Ectodermal cell (in vitro differentiated cells): ENCODE results near the gene MAP3K21.

Source experiments
- H3K27ac ChIP-seq: 2 replicates; pipeline ENCODE4 v1.7.0; 2013; ENCODE audit warnings: mild to moderate bottlenecking, low read depth, low read length; ENCODE audit not compliant: insufficient read depth, poor library complexity, severe bottlenecking
- H3K27me3 ChIP-seq: 2 replicates; pipeline ENCODE4 v1.7.0; 2013; ENCODE audit warnings: mild to moderate bottlenecking, low read length; ENCODE audit not compliant: insufficient read depth, control insufficient read depth, poor library complexity, severe bottlenecking
- H3K36me3 ChIP-seq: one replicate; pipeline ENCODE4 v1.7.0; 2013; ENCODE audit warnings: low read length; ENCODE audit not compliant: control insufficient read depth, insufficient read depth
- H3K4me1 ChIP-seq: one replicate; pipeline ENCODE4 v1.7.0; 2013; ENCODE audit warnings: low read length; ENCODE audit not compliant: control insufficient read depth, insufficient read depth
- H3K4me3 ChIP-seq: 2 replicates; pipeline ENCODE4 v1.7.0; 2013; ENCODE audit warnings: low read depth, low read length, control low read depth; ENCODE audit not compliant: insufficient read depth
- H3K9me3 ChIP-seq: 2 replicates; pipeline ENCODE4 v1.7.0; 2013; ENCODE audit warnings: mild to moderate bottlenecking, low read length, moderate library complexity; ENCODE audit not compliant: control insufficient read depth
- WGBS, 2 experiments: methylation state at CpG; one replicate each; pipeline ENCODE4 v1.1.7; 2013; ENCODE audit warnings: missing lambda C conversion rate in 2 of 2; 5-methylcytosine and 5-hydroxymethylcytosine counted together

MAP3K21 gene

DNA sequence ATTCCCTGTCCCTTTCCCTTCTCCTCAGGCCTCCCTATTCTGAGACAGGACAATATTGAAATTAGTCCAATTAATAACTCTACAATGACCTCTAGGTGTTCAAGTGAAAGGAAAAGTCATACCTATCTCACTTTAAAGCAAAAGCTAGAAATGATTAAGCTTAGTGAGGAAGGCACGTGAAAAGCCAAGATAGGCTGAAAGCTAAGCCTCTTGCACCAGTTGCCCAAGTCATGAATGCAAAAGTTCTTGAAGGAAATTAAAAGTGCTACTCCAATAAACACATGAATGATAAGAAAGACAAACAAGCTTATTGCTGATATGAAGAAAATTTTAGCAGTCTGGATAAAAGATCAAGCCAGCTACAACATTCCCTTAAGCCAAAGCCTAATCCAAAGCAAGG, 3.8 kb upstream of the MAP3K21 start:
- WGBS, 2 experiments: 100% methylated on average over 1 of the region's 1 CpG
- no peak overlapping the region for H3K27ac ChIP-seq
- H3K36me3 ChIP-seq: no peaks in the 10 kb centered on the region
- H3K9me3 ChIP-seq: no peaks in the 10 kb centered on the region
- H3K4me3 ChIP-seq: no peak overlapping the region
- H3K4me1 ChIP-seq: no peaks in the 10 kb centered on the region
- H3K27me3 ChIP-seq: peaks cover 26% of the 10 kb centered on the region

DNA sequence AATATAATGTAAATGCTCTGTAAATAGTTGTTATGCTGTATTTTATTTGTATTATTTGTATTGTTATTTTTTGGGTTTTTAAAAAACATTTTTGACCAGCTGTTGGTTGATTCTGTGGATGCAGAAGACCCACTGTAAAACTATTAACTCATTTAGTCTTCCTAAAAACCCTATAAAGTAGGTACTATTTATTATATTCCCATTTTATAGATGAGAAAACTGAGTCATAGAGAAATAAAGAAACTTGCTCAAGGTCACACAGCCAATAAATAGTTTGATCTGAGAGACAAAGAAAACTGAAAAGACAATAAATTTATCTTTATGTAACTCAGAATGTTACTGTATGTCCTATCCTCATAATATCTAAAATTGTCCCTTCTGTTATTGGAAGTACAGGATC, 1.2 kb upstream of the MAP3K21 start:
- Histone ChIP-seq H3K9me3 (no peaks in the 10 kb centered on the region), H3K36me3 (no peaks in the 10 kb centered on the region), H3K27ac (no peak overlapping the region), H3K4me1 (no peaks in the 10 kb centered on the region), H3K27me3 (peaks cover 45% of the 10 kb centered on the region), H3K4me3 (no peak overlapping the region)

DNA sequence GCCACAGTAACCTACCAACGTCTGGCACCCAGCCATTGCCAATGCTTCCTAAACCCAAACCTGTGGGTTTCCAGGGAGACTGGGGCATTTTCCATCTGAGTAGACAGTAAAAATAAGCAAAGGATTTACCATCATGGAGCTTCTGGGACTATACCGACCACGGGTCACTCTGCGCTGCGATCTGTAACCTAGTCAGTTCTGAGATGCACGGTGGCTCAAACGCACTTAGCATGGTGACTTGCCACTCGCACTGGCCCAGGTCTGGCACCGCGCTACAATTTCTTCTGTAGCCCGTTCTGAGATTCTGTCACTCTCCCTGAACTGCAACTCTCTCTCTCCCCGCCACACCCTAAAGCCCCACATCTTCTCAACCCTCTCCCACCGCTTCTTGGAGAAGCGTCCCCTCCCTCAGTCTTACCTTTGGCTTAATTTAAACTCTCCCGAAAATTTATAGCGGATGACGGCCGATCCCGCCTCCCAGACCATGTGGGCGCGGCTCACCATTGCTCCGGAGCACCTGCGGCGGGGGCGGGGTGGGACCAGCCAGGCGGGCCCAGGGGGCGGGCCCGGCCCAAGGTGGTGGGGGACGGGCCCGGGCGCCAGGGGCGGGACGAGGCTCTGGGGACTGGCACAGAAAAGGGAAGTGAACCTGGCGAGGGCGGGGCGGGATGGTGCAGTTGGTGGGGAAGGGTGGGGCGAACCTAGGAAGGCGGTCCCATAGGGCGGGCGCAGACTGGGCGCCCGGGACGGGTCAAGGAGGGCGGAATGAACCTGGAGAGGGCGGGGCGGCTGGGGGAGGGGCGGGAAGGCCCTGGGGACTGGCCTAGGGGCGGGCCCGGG, 493 bp upstream of the MAP3K21 start:
- Histone ChIP-seq H3K4me3 (peak overlapping the region; percentile 31), H3K4me1 (no peaks in the 10 kb centered on the region), H3K36me3 (no peaks in the 10 kb centered on the region), H3K9me3 (no peaks in the 10 kb centered on the region), H3K27me3 (peaks cover 45% of the 10 kb centered on the region), H3K27ac (no peak overlapping the region)
- WGBS, 2 experiments: 2% methylated on average over 40 to 45 of the region's 49 CpGs

DNA sequence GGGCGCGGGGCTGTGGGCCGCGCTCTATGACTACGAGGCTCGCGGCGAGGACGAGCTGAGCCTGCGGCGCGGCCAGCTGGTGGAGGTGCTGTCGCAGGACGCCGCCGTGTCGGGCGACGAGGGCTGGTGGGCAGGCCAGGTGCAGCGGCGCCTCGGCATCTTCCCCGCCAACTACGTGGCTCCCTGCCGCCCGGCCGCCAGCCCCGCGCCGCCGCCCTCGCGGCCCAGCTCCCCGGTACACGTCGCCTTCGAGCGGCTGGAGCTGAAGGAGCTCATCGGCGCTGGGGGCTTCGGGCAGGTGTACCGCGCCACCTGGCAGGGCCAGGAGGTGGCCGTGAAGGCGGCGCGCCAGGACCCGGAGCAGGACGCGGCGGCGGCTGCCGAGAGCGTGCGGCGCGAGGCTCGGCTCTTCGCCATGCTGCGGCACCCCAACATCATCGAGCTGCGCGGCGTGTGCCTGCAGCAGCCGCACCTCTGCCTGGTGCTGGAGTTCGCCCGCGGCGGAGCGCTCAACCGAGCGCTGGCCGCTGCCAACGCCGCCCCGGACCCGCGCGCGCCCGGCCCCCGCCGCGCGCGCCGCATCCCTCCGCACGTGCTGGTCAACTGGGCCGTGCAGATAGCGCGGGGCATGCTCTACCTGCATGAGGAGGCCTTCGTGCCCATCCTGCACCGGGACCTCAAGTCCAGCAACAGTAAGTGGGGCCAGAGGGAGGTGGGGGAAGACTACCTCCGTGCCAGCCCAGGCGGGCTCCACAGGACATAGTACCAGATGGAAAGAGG, 808 bp downstream of the MAP3K21 start:
- 1% methylated on average over 96 of the region's 96 CpGs for WGBS, 2 experiments
- Histone ChIP-seq H3K27me3 (peaks cover 45% of the 10 kb centered on the region), H3K36me3 (no peaks in the 10 kb centered on the region), H3K4me1 (no peaks in the 10 kb centered on the region), H3K9me3 (no peaks in the 10 kb centered on the region), H3K27ac (no peak overlapping the region), H3K4me3 (peak overlapping the region; percentile 51)

DNA sequence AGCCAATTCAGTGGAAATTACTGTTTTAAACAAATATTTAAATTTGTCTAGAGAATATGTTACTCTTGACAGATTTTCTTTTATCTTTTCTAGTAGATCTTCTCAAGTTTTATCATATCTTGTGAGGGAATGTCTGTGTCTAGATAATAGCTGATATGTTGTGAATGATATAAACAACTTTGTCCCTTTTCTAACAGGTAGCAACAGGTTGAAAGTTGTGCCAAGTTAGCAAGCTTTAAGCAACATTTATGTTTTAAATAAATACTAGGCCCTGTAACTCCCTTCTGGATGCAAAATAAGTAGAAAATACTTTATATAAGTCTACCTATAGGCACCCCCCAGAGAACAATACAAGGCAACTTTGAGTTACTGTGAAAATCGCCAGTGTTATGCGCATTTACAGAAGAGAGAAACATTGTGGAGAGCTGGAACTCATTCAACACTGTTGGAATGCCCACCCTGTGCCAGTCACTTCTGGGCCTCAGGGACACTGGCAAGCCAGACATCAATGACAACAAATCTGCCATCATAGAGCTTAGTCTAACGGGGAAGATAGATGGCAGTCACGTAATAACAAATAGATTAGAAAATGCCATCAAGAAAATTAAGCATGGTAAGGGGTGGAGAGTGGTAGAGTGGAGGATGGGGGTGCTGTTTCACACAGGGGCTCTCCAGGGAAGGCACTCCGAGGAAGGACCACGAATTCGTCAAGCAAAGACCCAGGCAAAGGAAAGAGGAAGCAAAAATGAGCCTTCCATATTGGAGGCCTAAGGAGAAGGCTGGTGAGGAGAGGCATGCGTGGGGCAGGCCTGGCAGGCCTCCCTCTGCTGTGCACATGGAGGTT, 4.4 kb downstream of the MAP3K21 start:
- Histone ChIP-seq H3K4me1 (no peaks in the 10 kb centered on the region), H3K27me3 (peaks cover 34% of the 10 kb centered on the region), H3K9me3 (no peaks in the 10 kb centered on the region), H3K36me3 (no peaks in the 10 kb centered on the region), H3K4me3 (no peak overlapping the region), H3K27ac (no peak overlapping the region)
- WGBS, 2 experiments: 87 to 93% methylated on average over 8 of the region's 8 CpGs

DNA sequence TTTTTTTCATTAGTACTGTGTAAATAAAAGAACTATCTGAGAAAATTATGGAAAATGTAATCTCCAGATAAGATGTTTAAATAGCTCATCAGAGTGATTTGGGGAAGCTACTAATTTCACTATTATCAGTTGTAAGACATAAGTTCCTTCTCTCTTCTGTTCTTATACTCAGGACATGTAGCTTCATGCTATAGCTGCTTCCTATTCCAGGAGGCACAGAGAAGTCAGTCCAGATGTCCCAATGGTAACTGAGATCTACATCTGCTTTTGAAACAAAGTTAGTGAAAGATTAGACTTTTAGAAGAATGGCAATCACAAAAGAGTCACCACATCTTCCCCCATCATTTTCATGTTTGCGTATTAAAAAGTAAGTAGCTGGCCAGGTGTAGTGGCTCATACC, 5.6 kb downstream of the MAP3K21 start:
- no peak overlapping the region for H3K4me3 ChIP-seq
- H3K27ac ChIP-seq: no peak overlapping the region
- WGBS, 2 experiments: 94 to 100% methylated on average over 1 of the region's 1 CpG
- peaks cover 25% of the 10 kb centered on the region for H3K27me3 ChIP-seq
- H3K4me1 ChIP-seq: no peaks in the 10 kb centered on the region
- no peaks in the 10 kb centered on the region for H3K36me3 ChIP-seq
- H3K9me3 ChIP-seq: no peaks in the 10 kb centered on the region

DNA sequence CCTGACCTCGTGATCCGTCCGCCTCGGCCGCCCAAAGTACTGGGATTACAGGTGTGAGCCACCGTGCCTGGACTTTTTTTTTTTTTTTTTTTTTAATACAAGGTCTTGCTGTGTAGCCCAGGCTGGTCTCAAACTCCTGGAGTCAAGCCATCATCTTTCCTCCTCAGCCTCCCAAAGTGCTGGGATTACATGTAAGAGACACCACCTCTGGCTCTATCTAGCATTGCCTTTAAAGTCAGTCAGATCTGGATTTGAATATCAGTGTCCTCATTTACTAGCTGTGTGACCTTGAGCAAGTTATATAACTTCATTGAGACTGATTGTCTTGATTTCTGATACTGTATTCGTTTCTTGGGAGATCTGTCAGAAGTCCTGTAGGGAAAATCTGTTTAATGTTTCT, 6.6 kb downstream of the MAP3K21 start:
- Histone ChIP-seq H3K4me3 (no peak overlapping the region), H3K36me3 (no peaks in the 10 kb centered on the region), H3K27me3 (peaks cover 15% of the 10 kb centered on the region), H3K9me3 (no peaks in the 10 kb centered on the region), H3K27ac (no peak overlapping the region), H3K4me1 (no peaks in the 10 kb centered on the region)
- 94 to 96% methylated on average over 7 of the region's 7 CpGs for WGBS, 2 experiments

DNA sequence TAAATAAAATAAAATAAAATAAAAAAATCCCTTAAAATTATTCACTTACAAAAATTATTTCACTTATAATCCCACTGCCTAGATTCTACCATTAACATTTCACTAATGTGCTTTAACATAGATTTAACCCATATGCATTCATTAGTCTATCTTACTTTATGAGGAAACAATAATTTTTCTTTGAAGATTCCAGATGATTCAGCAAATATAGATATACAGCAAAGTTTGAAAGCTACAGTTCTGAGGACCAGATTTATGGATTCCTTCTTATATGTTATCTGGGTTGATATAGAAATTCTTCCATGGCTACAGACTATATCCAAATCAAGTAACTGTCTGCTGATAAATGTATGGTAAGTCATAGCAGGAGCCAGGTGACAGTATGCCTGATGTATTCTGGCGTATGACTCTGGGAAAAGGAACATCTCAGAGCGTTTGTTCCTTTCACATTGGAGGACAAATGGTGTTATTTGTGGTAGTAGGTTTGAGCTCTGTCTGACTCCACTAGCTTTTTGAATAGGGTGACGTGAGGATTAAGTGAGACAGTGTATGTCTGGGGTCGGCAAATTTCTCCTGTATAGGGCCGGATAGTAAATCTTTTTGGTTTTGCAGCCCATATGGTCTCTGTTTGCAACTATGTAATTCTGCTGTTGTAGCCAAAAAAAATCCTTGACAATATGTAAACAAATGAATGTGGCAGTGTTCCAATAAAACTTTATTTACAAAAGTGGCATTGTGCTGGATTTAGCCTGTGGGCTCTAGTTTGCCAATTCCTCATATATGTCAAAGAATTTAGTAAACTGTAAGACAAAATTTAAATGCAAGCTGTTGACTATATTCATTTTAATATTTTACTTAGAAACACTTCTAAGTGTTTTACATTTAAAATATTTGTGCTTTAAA, 9.3 kb downstream of the MAP3K21 start:
- Histone ChIP-seq H3K27ac (no peak overlapping the region), H3K4me1 (no peaks in the 10 kb centered on the region), H3K4me3 (no peak overlapping the region), H3K36me3 (no peaks in the 10 kb centered on the region), H3K27me3 (no peaks in the 10 kb centered on the region), H3K9me3 (no peaks in the 10 kb centered on the region)
- 89 to 92% methylated on average over 5 of the region's 5 CpGs for WGBS, 2 experiments

DNA sequence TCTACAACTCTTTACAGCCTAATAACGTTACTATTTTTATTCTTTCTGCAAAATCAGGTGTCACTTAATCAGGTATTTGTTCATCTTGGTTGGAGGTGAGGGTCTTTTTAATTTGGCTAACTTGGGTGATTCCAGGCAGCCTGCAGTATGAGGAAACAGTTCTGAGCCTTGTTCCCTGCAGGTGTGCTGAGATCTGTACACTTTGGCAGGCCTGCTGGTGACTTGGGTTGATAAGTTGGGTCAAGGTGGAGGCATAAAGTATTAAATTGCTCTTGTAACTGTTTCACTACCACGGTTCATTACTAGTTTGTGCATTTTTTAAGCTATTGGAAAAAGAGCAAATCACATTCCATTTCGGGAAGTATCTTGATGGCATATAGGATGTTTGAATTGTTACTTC, 10.0 kb downstream of the MAP3K21 start:
- Histone ChIP-seq H3K9me3 (no peaks in the 10 kb centered on the region), H3K36me3 (no peaks in the 10 kb centered on the region), H3K27me3 (no peaks in the 10 kb centered on the region), H3K27ac (no peak overlapping the region), H3K4me1 (no peaks in the 10 kb centered on the region), H3K4me3 (no peak overlapping the region)
- 91 to 92% methylated on average over 2 to 3 of the region's 3 CpGs for WGBS, 2 experiments
